ENCODE measurements around the gene TMEM204.

GRCh38 chr16:1556254-1556653, 22.8 kb downstream of the TMEM204 start:
- TF ChIP-seq CTCF (IDR thresholded peaks at IDR 0.05) (no peak), POLR2A (IDR thresholded peaks at IDR 0.05) (no peak)

Measured in ovary (tissue), 3 donors.